IMR-90 (cell line): ENCODE data around the gene CYYR1. TPM values are rescaled to one million over a fixed set of nuclear protein-coding genes. Genes with fewer than 3 reads are reported as not detected.

Experiments used
- ATAC-seq: fragments of 200-7000 bp; cut with Tn5 transposase; 2 replicates; pipeline ENCODE4 v1.9.1; 2020; ENCODE audit warnings: low read depth, mild to moderate bottlenecking, moderate library complexity
- BruUV-seq: library from RNA; stranded (reverse); fragments of 400-500 nt; replicated peaks from 2 replicates; lab custom pipeline; 2021; lab: Mats Ljungman, UMichigan
- CTCF ChIA-PET: fragments of 300-600 bp; formaldehyde crosslinking; extraction: SDS; loops from one replicate; lab custom pipeline; 2021; ENCODE audit warnings: antibody characterized with exemption; lab: Yijun Ruan, JAX
- POLR2A ChIA-PET: fragments of 300-600 bp; sonication (Branson Sonifier 250); formaldehyde crosslinking; loops from one replicate; lab custom pipeline; 2022; ENCODE audit warnings: antibody characterized with exemption; ENCODE audit not compliant: unreplicated experiment; lab: Charles Lee
- DNase-seq: peaks from one replicate; pipeline ENCODE4 v3.0.0; 2013
- H2AFZ ChIP-seq: replicated peaks from 2 replicates; pipeline ENCODE3; 2013; ENCODE audit warnings: low read length, mild to moderate bottlenecking; ENCODE audit not compliant: poor library complexity
- H2AK5ac ChIP-seq: 2 replicates; pipeline ENCODE4 v1.6.1; 2013; ENCODE audit warnings: low read depth, low read length, inconsistent platforms
- H2AK9ac ChIP-seq: replicated peaks from 2 replicates; pipeline ENCODE3; 2013; ENCODE audit warnings: mild to moderate bottlenecking, low read depth, low read length, moderate library complexity; ENCODE audit not compliant: poor library complexity
- H2BK120ac ChIP-seq: 2 replicates; pipeline ENCODE4 v1.6.1; 2013; ENCODE audit warnings: low read depth, low read length, inconsistent platforms
- H2BK15ac ChIP-seq: 3 replicates; pipeline ENCODE4 v1.6.1; 2013; ENCODE audit warnings: low read depth, low read length, inconsistent platforms
- H2BK20ac ChIP-seq: 2 replicates; pipeline ENCODE4 v1.6.1; 2013; ENCODE audit warnings: low read depth, mild to moderate bottlenecking, inconsistent platforms, low read length, moderate library complexity
- H2BK5ac ChIP-seq: 2 replicates; pipeline ENCODE4 v1.6.1; 2013; ENCODE audit warnings: mild to moderate bottlenecking, low read depth, low read length, inconsistent platforms; ENCODE audit not compliant: poor library complexity, severe bottlenecking
- H3K14ac ChIP-seq: replicated peaks from 2 replicates; pipeline ENCODE4 v1.6.1; 2013; ENCODE audit warnings: low read depth, low read length, inconsistent platforms
- H3K18ac ChIP-seq: 2 replicates; pipeline ENCODE4 v1.6.1; 2013; ENCODE audit warnings: low read depth, low read length, control low read depth
- H3K23ac ChIP-seq: 2 replicates; pipeline ENCODE4 v1.6.1; 2013; ENCODE audit warnings: low read depth, low read length, inconsistent platforms
- H3K27ac ChIP-seq: 2 replicates; pipeline ENCODE4 v1.5.1; 2013; ENCODE audit warnings: mild to moderate bottlenecking, control low read depth, low read length; ENCODE audit not compliant: insufficient read depth
- H3K27me3 ChIP-seq: 2 replicates; pipeline ENCODE4 v1.6.1; 2013; ENCODE audit warnings: low read length; ENCODE audit not compliant: control insufficient read depth, insufficient read depth
- H3K36me3 ChIP-seq: 2 replicates; pipeline ENCODE4 v1.6.1; 2013; ENCODE audit warnings: low read length, mixed read lengths; ENCODE audit not compliant: control insufficient read depth, insufficient read depth
- H3K4ac ChIP-seq: 2 replicates; pipeline ENCODE4 v1.6.1; 2013; ENCODE audit warnings: low read depth, low read length, inconsistent platforms
- H3K4me1 ChIP-seq: 2 replicates; pipeline ENCODE4 v1.6.1; 2013; ENCODE audit warnings: low read length, mixed read lengths; ENCODE audit not compliant: control insufficient read depth, insufficient read depth
- H3K4me2 ChIP-seq: 2 replicates; pipeline ENCODE4 v1.6.1; 2013; ENCODE audit warnings: low read depth, mild to moderate bottlenecking, control low read depth, low read length, moderate library complexity
- H3K4me3 ChIP-seq: 2 replicates; pipeline ENCODE4 v1.5.1; 2013; ENCODE audit warnings: low read depth, mild to moderate bottlenecking, control low read depth, low read length, moderate library complexity; ENCODE audit not compliant: insufficient read depth
- H3K56ac ChIP-seq: 2 replicates; pipeline ENCODE4 v1.6.1; 2013; ENCODE audit warnings: low read length, inconsistent platforms; ENCODE audit not compliant: insufficient read depth; ENCODE audit errors: extremely low read depth
- H3K79me1 ChIP-seq, 2 experiments: 2 replicates each; pipeline ENCODE4 v1.6.1; 2013; ENCODE audit warnings: low read length in 2 of 2, inconsistent platforms in 1 of 2, low read depth in 1 of 2
- H3K9ac ChIP-seq: 2 replicates; pipeline ENCODE4 v1.6.1; 2013; ENCODE audit warnings: low read depth, low read length, control low read depth
- H3K9me1 ChIP-seq: 2 replicates; pipeline ENCODE4 v1.6.1; 2013; ENCODE audit warnings: low read length, inconsistent platforms; ENCODE audit not compliant: insufficient read depth
- H3K9me3 ChIP-seq: 2 replicates; pipeline ENCODE4 v1.6.1; 2013; ENCODE audit warnings: low read length; ENCODE audit not compliant: control insufficient read depth, insufficient read depth
- H4K20me1 ChIP-seq: 2 replicates; pipeline ENCODE4 v1.6.1; 2013; ENCODE audit warnings: low read length, inconsistent platforms; ENCODE audit not compliant: insufficient read depth
- H4K5ac ChIP-seq: 2 replicates; pipeline ENCODE4 v1.6.1; 2013; ENCODE audit warnings: mild to moderate bottlenecking, low read depth, low read length, control low read depth
- H4K8ac ChIP-seq, 2 experiments: 2 replicates each; pipeline ENCODE4 v1.6.1; 2013; ENCODE audit warnings: low read depth in 2 of 2, low read length in 2 of 2, control low read depth in 1 of 2, inconsistent platforms in 1 of 2
- H4K91ac ChIP-seq: 2 replicates; pipeline ENCODE4 v1.6.1; 2013; ENCODE audit warnings: low read depth, low read length, inconsistent platforms; ENCODE audit not compliant: insufficient read depth
- BHLHE40 ChIP-seq: fragments of 150-350 bp; IDR thresholded peaks from 2 replicates; pipeline ENCODE4 v1.6.1; 2016; ENCODE audit warnings: mild to moderate bottlenecking, low read depth, low read length
- CEBPB ChIP-seq: IDR thresholded peaks from 2 replicates; pipeline ENCODE4 v1.6.1; 2012; ENCODE audit warnings: low read depth, low read length, improper control_type of control experiment
- CHD1 ChIP-seq: IDR thresholded peaks from 2 replicates; pipeline ENCODE4 v1.6.1; 2012; ENCODE audit warnings: low read depth, low read length, improper control_type of control experiment
- MAFK ChIP-seq: IDR thresholded peaks from 2 replicates; pipeline ENCODE4 v1.6.1; 2012; ENCODE audit warnings: low read depth, low read length, improper control_type of control experiment
- MAZ ChIP-seq: IDR thresholded peaks from 2 replicates; pipeline ENCODE4 v1.6.1; 2012; ENCODE audit warnings: low read depth, mild to moderate bottlenecking, low read length, improper control_type of control experiment, moderate library complexity, borderline replicate concordance
- MXI1 ChIP-seq: IDR thresholded peaks from 2 replicates; pipeline ENCODE4 v1.6.1; 2012; ENCODE audit warnings: low read depth, mild to moderate bottlenecking, low read length, moderate library complexity, borderline replicate concordance
- NFE2L2 ChIP-seq: fragments of 150-350 bp; IDR thresholded peaks from 2 replicates; pipeline ENCODE4 v1.6.1; 2016; ENCODE audit warnings: low read depth, mild to moderate bottlenecking, low read length
- POLR2A ChIP-seq: IDR thresholded peaks from 2 replicates; pipeline ENCODE4 v1.6.1; 2012; ENCODE audit warnings: mild to moderate bottlenecking, low read depth, low read length
- RCOR1 ChIP-seq: IDR thresholded peaks from 2 replicates; pipeline ENCODE4 v1.6.1; 2012; ENCODE audit warnings: mild to moderate bottlenecking, low read length, improper control_type of control experiment; ENCODE audit not compliant: insufficient replicate concordance
- RFX5 ChIP-seq: IDR thresholded peaks from 2 replicates; pipeline ENCODE4 v1.8.0; 2012; ENCODE audit warnings: low read depth, mild to moderate bottlenecking, low read length, moderate library complexity
- SMC3 ChIP-seq: fragments of 150-350 bp; IDR thresholded peaks from 2 replicates; pipeline ENCODE4 v1.6.1; 2016; ENCODE audit warnings: low read depth, mild to moderate bottlenecking, antibody characterized with exemption, low read length, moderate library complexity
- WGBS, 2 experiments: methylation state at CpG; one replicate each; pipeline versions ENCODE4 v1.1.5 to v1.1.7; 2013; ENCODE audit warnings: missing lambda C conversion rate in 2 of 2; ENCODE audit not compliant: insufficient read length in 1 of 2; ENCODE audit errors: extremely low coverage in 2 of 2; 5-methylcytosine and 5-hydroxymethylcytosine counted together
- dilution Hi-C: fragments of 300-500 bp; cut with HindIII; formaldehyde crosslinking; loops from one replicate; pipeline ENCODE4 v1.14.3; 2018; ENCODE audit warnings: low sequenced_read_pairs; ENCODE audit not compliant: unreplicated experiment
- in situ Hi-C: fragments of 300-500 bp; cut with MboI; formaldehyde crosslinking; loops from 3 replicates; pipeline ENCODE4 v1.14.3; 2019; ENCODE audit warnings: low sequenced_read_pairs, inconsistent platforms, mixed read lengths
- intact Hi-C: fragments of 100-400 bp; cut with micrococcal nuclease; formaldehyde crosslinking; loops from 2 replicates; pipeline ENCODE4 v1.10.0; 2022
- polyA plus RNA-seq, 3 experiments: library from polyadenylated mRNA; depleted of rRNA; stranded (reverse); fragments of >200 nt; gene quantifications; 2 replicates each; pipeline ENCODE4 v1.2.3, GENCODE V29; 2012; ENCODE audit warnings: low replicate concordance in 1 of 3
- total RNA-seq: library from RNA; depleted of rRNA; stranded (reverse); fragments of >200 nt; gene quantifications from 2 replicates; pipeline ENCODE4 v1.2.3, GENCODE V29; 2012
- TF ChIP-seq, protein P1 (sequence below): conservative IDR thresholded peaks from 2 replicates; pipeline ENCODE4 v1.5.1; 2012; ENCODE audit warnings: mild to moderate bottlenecking, low read depth, low read length, improper control_type of control experiment
- TF ChIP-seq, protein P2 (sequence below): fragments of 150-350 bp; IDR thresholded peaks from 2 replicates; pipeline ENCODE4 v1.6.1; 2016; ENCODE audit warnings: low read depth, mild to moderate bottlenecking, low read length, moderate library complexity, borderline replicate concordance

CYYR1 gene
- total and polyA plus RNA-seq, 2 of the 4 experiments (the other 2 are of a cell fraction) = not detected

DNA sequence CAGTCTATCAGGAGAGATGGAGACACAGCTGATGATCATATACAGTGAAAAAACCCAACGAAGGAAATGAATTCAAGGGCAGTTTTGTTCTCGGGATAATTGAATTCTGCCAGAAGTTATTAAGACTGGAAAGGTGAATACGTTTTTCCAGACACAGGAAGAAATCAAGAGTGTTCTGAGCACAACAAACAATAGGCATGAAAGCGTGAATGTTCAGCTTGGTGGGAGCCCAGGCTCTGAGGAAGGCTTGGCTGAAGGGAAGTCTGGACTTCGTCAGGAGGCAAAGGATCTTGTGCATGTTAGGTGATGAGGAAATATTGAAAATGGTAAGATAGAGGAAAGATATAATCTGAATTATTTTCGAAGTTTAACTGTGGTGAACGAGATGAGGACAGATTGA is 50.4 kb downstream of the CYYR1 start:
- no peaks in the 10 kb centered on the region for H3K9me1 ChIP-seq
- ATAC-seq (no peak), DNase-seq (no peak)
- no peak overlapping the region for H3K4me2 ChIP-seq
- H3K4ac ChIP-seq = no peak overlapping the region
- no peak overlapping the region for H4K91ac ChIP-seq
- no peak overlapping the region for H4K5ac ChIP-seq
- no TSS peak for BruUV-seq
- no peaks in the 10 kb centered on the region for H4K20me1 ChIP-seq
- TF ChIP-seq POLR2A (no peak), RFX5 (no peak), BHLHE40 (no peak), MAFK (no peak), NFE2L2 (no peak), RCOR1 (no peak), MAZ (no peak), SMC3 (no peak), MXI1 (no peak), CEBPB (no peak), CHD1 (no peak)
- TF ChIP-seq, protein P1, sequence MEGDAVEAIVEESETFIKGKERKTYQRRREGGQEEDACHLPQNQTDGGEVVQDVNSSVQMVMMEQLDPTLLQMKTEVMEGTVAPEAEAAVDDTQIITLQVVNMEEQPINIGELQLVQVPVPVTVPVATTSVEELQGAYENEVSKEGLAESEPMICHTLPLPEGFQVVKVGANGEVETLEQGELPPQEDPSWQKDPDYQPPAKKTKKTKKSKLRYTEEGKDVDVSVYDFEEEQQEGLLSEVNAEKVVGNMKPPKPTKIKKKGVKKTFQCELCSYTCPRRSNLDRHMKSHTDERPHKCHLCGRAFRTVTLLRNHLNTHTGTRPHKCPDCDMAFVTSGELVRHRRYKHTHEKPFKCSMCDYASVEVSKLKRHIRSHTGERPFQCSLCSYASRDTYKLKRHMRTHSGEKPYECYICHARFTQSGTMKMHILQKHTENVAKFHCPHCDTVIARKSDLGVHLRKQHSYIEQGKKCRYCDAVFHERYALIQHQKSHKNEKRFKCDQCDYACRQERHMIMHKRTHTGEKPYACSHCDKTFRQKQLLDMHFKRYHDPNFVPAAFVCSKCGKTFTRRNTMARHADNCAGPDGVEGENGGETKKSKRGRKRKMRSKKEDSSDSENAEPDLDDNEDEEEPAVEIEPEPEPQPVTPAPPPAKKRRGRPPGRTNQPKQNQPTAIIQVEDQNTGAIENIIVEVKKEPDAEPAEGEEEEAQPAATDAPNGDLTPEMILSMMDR = no peak
- TF ChIP-seq, protein P2, sequence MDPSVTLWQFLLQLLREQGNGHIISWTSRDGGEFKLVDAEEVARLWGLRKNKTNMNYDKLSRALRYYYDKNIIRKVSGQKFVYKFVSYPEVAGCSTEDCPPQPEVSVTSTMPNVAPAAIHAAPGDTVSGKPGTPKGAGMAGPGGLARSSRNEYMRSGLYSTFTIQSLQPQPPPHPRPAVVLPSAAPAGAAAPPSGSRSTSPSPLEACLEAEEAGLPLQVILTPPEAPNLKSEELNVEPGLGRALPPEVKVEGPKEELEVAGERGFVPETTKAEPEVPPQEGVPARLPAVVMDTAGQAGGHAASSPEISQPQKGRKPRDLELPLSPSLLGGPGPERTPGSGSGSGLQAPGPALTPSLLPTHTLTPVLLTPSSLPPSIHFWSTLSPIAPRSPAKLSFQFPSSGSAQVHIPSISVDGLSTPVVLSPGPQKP = no peak
- H2BK20ac ChIP-seq = no peak overlapping the region
- H2BK5ac ChIP-seq = no peak overlapping the region
- H3K36me3 ChIP-seq = no peaks in the 10 kb centered on the region
- no peak overlapping the region for H3K14ac ChIP-seq
- ChIA-PET CTCF (no interaction called here), POLR2A (no interaction called here)
- no peak overlapping the region for H4K8ac ChIP-seq
- H3K4me3 ChIP-seq = no peak overlapping the region
- H3K27ac ChIP-seq = no peak overlapping the region
- H3K79me1 ChIP-seq = no peaks in the 10 kb centered on the region
- 67 to 100% methylated on average over 2 to 3 of the region's 7 CpGs for WGBS, 2 experiments
- H2AK5ac ChIP-seq = no peak overlapping the region
- H3K9me3 ChIP-seq = no peaks in the 10 kb centered on the region
- no peak overlapping the region for H2BK120ac ChIP-seq
- dilution Hi-C loops = no loop called here
- no peak overlapping the region for H3K18ac ChIP-seq
- no peak overlapping the region for H3K9ac ChIP-seq
- H2AFZ ChIP-seq = no peak overlapping the region
- intact Hi-C loops = no loop called here
- H3K27me3 ChIP-seq = no peaks in the 10 kb centered on the region
- H3K4me1 ChIP-seq = no peaks in the 10 kb centered on the region
- H2AK9ac ChIP-seq = no peak overlapping the region
- no peak overlapping the region for H3K56ac ChIP-seq
- no peak overlapping the region for H2BK15ac ChIP-seq
- H3K23ac ChIP-seq = no peak overlapping the region
- in situ Hi-C loops = no loop called here
